ENCODE data around the gene UAP1L1.

DNA sequence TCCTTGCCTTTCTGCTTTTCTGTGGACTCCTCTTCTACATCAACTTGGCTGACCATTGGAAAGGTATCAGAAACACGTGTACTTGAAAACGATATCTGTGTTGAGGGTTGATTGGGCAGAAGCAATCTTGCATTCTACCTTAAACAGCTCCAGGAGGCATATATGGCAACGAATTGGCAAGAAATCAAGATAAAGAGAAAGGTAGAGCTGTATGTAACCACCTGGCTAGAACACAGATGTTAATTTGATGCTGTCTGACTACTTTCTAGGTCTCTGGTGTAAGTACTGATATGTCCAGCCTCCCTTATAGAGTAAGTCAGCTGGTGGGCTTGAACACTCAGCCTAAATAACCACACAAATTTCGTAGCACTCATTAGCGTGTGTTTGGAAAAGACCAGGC is 10.8 kb downstream of the UAP1L1 start:
- TF ChIP-seq, protein P1, sequence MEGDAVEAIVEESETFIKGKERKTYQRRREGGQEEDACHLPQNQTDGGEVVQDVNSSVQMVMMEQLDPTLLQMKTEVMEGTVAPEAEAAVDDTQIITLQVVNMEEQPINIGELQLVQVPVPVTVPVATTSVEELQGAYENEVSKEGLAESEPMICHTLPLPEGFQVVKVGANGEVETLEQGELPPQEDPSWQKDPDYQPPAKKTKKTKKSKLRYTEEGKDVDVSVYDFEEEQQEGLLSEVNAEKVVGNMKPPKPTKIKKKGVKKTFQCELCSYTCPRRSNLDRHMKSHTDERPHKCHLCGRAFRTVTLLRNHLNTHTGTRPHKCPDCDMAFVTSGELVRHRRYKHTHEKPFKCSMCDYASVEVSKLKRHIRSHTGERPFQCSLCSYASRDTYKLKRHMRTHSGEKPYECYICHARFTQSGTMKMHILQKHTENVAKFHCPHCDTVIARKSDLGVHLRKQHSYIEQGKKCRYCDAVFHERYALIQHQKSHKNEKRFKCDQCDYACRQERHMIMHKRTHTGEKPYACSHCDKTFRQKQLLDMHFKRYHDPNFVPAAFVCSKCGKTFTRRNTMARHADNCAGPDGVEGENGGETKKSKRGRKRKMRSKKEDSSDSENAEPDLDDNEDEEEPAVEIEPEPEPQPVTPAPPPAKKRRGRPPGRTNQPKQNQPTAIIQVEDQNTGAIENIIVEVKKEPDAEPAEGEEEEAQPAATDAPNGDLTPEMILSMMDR (IDR thresholded peaks at IDR 0.05; ENCODE audit: poor library complexity): no peak
- no peak for TF ChIP-seq EZH2 (IDR thresholded peaks at IDR 0.05; ENCODE audit: borderline replicate concordance)

Data from hepatocyte (in vitro differentiated cells).